Brain microvascular endothelial cell (primary cell): ENCODE results near the gene COX6A1.

ENCODE experiments used
- DNase-seq: peaks from one replicate; pipeline ENCODE4 v3.0.0-alpha.2; 2020
- H3K27ac ChIP-seq: fragments of 250-450 bp; sonication (Bioruptor Pico); 2 replicates; pipeline ENCODE4 v1.5.1; 2020; ENCODE audit warnings: mild to moderate bottlenecking, moderate library complexity
- H3K27me3 ChIP-seq: fragments of 250-450 bp; sonication (Bioruptor Pico); replicated peaks from 2 replicates; pipeline ENCODE4 v1.5.1; 2020; ENCODE audit warnings: mild to moderate bottlenecking
- H3K36me3 ChIP-seq: fragments of 250-450 bp; sonication (Bioruptor Pico); replicated peaks from 2 replicates; pipeline ENCODE4 v1.5.1; 2020; ENCODE audit warnings: mild to moderate bottlenecking
- H3K4me3 ChIP-seq: 2 replicates; pipeline ENCODE4 v1.5.1; 2011; ENCODE audit warnings: low read depth, mild to moderate bottlenecking, control low read depth, low read length, moderate library complexity
- in situ Hi-C: cut with HindIII; loops from 2 replicates; pipeline ENCODE4 v1.10.0; 2017; ENCODE audit warnings: low sequenced_read_pairs, low pct_ligation_motif_present
- TF ChIP-seq, protein P1 (sequence below): IDR thresholded peaks from 2 replicates; pipeline ENCODE4 v1.5.1; 2011; ENCODE audit warnings: low read depth, mild to moderate bottlenecking, moderate library complexity, low read length, control low read depth, inconsistent platforms; ENCODE audit errors: missing control alignments

Gene COX6A1

GRCh38 chr12:120408771-120409170 lies 29.1 kb upstream of the COX6A1 start:
- no peak for DNase-seq
- H3K27ac ChIP-seq = no peak overlapping the region
- TF ChIP-seq, protein P1, sequence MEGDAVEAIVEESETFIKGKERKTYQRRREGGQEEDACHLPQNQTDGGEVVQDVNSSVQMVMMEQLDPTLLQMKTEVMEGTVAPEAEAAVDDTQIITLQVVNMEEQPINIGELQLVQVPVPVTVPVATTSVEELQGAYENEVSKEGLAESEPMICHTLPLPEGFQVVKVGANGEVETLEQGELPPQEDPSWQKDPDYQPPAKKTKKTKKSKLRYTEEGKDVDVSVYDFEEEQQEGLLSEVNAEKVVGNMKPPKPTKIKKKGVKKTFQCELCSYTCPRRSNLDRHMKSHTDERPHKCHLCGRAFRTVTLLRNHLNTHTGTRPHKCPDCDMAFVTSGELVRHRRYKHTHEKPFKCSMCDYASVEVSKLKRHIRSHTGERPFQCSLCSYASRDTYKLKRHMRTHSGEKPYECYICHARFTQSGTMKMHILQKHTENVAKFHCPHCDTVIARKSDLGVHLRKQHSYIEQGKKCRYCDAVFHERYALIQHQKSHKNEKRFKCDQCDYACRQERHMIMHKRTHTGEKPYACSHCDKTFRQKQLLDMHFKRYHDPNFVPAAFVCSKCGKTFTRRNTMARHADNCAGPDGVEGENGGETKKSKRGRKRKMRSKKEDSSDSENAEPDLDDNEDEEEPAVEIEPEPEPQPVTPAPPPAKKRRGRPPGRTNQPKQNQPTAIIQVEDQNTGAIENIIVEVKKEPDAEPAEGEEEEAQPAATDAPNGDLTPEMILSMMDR = no peak

GRCh38 chr12:120412421-120412820 lies 25.5 kb upstream of the COX6A1 start:
- Histone ChIP-seq H3K36me3 (no peaks in the 10 kb centered on the region), H3K4me3 (no peak overlapping the region), H3K27me3 (no peaks in the 10 kb centered on the region), H3K27ac (no peak overlapping the region)
- TF ChIP-seq, protein P1 = no peak
- DNase-seq = no peak
- in situ Hi-C loops = no loop called here

More at GRCh38 chr12:120408771-120409170, 29.1 kb upstream of the COX6A1 start:
- Histone ChIP-seq H3K36me3 (no peaks in the 10 kb centered on the region), H3K27me3 (no peaks in the 10 kb centered on the region), H3K4me3 (no peak overlapping the region)
- in situ Hi-C loops = no loop called here

DNA sequence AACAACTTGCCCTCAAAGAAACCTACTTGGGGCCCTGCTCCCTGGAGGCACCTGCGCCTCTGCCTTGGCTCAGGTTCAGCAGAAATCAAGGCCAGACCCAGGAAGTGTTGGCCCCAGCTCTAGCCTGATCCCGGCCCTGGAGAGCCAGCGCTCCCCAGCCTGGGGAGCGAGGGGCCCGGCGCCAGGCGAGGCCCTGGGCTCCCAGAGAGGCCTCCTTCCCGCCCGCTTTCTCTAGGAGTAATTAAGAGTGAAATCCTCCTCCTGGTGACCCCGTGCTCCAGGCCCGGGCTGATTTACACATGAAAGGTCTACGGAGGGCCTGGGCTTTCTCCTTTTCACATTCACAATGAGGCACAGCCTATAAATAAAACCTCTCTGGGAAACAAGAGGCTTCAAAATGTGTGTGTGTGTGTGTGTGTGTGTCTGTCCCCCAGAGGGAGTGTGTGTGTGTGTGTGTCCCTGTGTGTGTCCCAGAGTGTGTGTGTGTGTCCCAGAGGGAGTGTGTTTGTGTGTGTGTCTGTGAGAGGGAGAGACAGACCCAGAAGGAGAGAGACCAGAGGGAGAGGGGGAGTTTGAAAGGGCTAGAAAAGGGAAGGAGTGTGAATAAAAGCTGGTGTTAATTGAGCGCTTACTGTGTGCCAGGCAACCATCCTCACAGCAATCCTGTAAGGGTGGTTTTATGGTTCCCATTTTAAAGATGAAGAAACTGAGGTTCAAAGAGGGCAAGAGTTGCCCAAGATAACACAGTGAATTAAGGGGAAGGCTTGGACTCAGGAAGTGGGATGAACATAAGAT lies 23.8 kb upstream of the COX6A1 start:
- no peak for DNase-seq
- TF ChIP-seq, protein P1 = no peak
- in situ Hi-C loops = no loop called here
- no peak overlapping the region for H3K27ac ChIP-seq
- no peaks in the 10 kb centered on the region for H3K36me3 ChIP-seq
- no peak overlapping the region for H3K4me3 ChIP-seq
- no peaks in the 10 kb centered on the region for H3K27me3 ChIP-seq

GRCh38 chr12:120416490-120417216 lies 21.3 kb upstream of the COX6A1 start:
- no peak overlapping the region for H3K27ac ChIP-seq
- DNase-seq = no peak
- TF ChIP-seq, protein P1 = no peak
- no peaks in the 10 kb centered on the region for H3K36me3 ChIP-seq
- no peaks in the 10 kb centered on the region for H3K27me3 ChIP-seq
- in situ Hi-C loops = no loop called here
- H3K4me3 ChIP-seq = no peak overlapping the region

DNA sequence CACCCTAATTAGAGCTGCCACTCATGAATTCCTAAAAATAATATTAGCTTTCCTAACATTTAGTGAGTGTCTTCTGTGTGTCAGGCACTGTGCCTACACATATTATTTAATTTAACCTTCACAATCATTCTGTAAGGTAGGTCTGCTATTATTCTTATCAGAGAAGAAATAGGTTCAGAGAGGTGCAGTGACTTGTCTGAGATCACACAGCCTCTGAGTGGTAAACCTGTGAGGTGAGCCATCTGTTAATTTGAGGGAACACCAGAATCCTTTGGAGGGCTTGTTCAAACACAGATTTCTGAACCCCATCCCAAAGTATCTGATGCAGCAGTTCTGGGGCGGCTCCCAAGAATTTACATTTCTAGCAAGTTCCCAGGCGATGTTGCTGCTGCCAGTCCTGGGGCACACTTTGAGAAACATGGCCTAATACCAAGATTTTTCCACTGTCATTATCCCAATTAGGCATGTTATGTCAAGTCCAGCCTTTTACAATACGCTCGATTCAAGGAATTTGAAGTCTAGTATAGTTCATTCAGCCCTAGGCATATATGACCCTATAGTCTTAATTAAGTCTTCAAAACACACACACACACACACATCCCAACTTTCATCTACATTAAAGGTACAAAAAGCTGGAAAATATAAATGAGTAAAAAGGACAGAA lies 19.9 kb upstream of the COX6A1 start:
- TF ChIP-seq, protein P1 = no peak
- H3K4me3 ChIP-seq = no peak overlapping the region
- no peaks in the 10 kb centered on the region for H3K27me3 ChIP-seq
- H3K27ac ChIP-seq = no peak overlapping the region
- in situ Hi-C loops = no loop called here
- no peaks in the 10 kb centered on the region for H3K36me3 ChIP-seq
- DNase-seq = no peak
